ENCODE data around the gene ADAMTS2.

ADAMTS2 gene

DNA sequence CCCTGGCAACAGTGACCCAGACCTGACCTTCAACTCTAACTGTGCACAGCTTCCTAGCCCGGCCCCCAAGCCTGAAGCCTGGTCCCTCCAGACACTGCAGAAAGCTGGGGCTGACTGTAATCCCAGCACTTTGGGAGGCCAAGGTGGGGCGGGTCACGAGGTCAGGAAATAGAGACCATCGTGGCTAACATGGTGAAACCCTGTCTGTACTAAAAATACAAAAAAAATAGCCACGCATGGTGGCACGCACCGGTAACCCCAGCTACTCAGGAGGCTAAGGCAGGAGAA lies 35.9 kb downstream of the ADAMTS2 start:
- no peak for DNase-seq

DNA sequence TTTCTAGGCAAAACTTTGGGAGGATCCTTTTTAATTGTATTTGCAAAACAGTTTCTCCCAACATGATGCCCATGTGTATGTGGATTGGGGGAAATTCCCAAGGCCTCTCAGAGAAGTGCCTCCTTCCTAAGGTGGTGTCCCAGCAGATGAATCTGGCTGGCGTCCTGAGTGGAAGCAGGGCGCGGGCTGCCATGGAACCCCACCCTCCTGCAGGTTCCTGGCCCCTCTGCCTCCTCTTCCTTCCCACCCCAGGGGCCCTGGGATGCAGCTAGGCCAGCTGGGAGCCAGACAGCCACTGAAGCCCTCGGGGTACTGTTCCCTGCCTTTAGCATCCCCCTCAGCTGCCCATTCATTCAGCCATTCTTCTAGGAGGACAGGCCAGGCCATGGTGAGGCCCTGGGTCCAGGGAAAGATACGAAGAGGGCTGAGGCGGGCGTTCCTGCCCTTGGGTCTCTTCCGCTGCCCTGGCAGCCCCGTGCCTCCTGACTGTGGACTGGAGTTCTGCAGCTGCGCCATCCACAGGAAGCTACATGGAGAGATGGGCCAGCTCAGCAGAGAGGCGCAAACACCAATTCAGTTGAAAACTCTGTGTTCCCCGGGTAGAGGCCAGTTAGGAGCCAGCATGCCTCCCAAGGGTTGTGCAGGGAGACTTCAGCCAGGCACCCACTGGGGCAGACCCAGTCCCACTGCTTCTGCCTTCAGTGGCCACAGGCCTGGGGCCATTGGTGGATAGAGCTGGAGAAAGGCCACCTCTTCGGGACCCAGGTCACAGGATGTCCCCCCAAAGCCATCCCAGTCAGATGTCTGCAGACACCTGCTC lies 36.5 kb downstream of the ADAMTS2 start:
- DNase-seq: no peak

DNA sequence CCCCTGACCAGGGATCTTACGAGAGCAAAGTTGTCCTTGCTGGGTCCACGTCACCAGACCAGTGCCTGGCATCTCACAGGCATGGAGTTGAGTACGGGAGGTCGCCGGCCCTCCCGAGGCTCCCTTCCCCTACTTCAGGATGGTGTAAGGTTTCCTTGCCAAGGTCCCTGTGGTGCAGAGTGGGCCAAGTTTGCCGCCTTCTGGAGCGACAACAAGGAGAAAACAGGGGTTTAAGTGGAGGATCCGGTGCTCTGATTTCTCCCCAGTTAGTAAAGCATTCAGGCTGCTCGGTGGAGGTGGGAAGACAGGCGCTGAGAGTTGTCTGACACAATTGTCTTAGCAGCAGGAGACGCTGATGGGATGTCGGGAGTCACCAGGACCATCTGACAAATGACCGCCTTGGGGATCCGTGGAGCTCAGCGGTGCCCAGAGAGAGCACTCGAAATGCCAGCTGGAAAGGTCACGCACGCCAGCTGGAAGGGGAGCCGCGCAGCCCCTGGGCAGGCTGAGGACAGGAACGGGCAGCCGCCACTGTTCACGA lies 37.3 kb downstream of the ADAMTS2 start:
- DNase-seq: peak; percentile 11

DNA sequence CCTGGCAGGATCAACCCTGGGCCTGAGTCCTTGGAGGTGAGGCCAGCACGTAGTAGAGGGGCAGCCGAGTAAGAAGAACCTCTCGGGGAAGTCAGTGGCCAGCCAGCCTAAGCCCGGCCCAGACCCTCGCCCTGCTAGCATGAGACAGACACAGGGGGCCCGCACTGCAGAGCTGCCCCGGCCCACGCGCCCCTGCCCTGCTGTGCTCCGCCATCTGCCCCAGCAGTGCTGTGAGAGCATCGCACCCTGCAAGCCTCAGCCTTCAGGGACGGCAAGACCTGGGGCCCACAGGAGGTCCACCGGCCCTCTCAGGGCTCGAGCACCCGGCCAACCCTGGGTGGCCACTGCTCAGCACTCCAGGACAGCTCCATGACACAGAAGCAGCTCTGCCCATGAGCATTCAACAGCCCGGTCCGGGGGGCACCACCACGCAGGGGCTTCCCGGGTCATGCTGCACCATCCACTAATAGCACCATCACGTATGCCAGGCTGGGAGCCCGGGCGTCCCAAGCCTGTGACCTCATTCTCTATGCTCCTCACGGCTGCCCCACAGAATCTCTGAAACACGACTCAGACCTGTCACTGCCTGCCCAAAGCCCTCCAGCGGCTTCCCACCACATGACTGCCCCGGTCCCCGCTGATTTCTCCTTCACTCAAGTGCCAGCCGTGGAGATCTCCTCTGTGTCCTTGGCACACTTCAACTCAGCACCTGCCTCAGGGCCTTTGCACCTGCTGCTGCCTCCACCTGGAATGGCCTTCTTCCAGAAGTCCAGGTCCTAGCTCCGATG lies 38.1 kb downstream of the ADAMTS2 start:
- DNase-seq: no peak

DNA sequence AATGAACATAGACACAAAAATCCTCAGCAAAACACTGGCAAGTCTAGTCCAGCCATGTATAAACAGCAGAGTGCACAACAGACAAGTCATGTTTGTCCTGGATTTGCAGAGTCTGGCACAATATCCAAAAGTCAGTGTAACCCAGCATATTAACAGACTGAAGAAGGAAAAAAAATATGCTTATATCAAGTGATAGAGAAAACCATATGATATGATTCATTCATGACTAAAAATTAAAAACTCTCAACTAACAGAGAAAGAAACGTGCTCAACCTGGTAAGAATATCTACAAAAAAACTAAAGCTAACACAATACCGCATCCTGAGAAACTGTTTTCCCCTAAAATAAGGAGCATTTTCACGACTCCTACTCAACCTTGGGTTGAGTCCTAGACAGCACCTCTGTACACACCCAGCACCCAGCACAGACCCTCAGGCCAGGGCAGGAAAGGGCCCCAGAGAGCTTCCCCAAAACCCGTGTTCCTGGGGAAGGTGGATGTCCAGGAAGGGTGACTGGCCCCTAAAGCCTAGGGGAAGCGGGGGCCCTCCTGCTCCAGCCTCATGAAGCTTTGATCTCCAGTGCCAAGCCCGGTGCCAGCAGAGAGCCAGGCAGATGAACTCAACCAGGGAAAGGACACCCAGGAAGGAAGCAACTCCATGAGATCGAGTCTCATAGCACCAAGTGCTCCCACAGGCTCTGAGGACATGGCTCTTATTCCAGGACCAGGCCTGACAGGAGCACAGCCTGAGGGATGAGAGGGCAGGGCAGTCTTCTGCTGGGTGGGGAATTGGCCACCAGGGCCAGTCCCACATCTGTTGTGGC lies 38.9 kb downstream of the ADAMTS2 start:
- DNase-seq: no peak

DNA sequence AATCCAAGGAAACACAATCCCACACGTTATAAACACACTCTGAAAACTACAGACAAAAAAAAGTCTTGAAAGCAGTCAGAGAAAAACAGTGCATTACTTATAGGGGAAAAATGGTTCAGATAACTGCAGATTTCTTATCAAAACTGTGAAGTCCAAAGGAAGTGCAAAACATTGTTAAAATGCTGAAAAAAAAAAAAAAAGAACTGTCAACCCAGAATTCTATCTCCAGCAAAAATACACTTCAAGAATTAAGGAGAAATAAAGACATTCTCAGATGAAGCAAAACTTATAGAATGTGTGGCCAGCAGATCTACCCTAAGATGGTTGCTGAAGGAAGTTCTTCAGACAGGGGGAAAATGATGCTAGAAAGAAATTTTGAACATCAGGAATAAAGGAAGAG lies 40.4 kb downstream of the ADAMTS2 start:
- DNase-seq: no peak

DNA sequence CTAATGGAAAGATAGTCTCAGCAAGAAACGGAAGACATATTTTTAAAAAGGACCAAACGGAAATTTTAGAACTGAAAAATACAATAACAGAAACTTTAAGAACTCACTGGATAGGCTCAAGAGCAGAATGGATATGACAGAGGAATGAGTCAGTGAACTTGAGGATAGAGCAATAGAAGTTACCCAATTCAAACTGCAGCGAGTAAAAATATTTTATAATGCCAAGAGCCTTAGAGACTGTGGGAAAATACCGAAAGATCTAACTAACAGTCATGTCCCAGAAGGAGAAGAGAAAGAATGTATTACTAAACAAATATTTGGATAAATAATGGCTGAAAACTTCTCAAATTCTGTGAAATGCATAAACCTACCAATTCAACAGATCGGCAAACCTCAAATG lies 40.8 kb downstream of the ADAMTS2 start:
- no peak for DNase-seq

DNA sequence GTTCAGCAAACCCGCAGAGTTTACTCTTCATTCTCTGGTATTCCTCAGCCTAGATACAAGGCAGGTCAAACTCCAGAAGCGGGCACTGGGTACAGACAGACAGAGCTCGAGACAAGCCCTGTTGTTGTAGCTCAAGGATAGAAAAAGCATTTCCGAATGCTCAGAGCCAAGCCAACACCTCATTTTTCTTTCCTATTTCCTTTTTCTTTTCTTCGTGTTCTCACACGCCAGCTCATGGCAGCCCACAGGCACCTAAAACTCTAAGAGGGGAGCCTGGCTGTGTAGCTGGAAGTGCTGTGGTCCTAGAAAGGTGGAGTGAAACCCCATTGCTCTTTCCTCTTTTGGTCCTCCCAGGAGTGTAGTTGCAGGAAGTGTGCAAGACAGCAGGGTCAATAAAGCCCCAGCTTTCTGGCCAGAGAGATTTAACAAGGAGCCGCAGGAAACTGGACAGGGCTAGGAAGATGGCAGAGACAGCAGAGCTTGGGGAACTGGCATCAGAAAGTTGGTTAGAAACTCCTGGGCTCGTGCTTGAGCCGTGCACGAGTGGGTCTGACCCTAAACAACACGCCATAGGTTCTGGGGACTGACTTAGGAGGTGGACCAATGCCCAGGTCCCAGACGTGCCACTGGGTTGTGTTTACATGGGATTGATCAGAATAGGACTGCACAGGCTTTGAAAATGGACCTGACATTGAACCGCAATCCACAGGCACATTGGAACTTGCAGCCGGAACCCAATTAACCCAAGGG lies 41.6 kb downstream of the ADAMTS2 start:
- no peak for DNase-seq

DNA sequence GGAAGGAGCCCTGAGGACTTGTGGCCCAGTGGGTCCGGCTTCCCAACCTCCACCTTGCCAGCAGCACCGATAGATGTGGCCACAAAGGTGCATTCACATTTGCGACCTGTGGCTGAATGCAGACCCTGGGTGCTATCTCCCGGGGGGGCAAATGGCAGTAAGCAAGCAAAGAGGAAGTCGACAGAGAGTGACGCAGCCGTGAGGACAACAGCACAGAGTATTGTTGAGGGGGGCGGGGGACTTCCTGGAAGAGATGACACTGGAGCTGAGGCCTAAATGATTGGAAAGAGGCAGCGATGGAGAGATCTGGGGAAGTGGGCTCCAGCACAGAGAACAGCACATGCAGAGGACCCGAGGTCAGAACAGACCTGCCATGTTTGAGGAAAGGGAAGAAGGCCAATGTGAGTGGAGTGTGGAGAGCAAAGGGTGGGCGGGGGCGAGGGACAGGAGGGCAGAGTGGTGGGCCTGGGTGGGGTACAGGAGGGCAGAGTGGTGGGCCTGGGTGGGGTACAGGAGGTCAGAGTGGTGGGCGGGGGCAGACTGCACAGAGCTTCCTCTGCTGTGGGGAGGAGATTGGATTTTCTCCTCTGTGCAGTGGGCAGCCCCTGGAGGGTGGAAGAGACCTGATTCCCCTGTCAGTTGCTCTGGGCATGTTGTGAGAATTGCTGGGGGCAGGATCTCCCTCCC lies 42.6 kb downstream of the ADAMTS2 start:
- DNase-seq: no peak

DNA sequence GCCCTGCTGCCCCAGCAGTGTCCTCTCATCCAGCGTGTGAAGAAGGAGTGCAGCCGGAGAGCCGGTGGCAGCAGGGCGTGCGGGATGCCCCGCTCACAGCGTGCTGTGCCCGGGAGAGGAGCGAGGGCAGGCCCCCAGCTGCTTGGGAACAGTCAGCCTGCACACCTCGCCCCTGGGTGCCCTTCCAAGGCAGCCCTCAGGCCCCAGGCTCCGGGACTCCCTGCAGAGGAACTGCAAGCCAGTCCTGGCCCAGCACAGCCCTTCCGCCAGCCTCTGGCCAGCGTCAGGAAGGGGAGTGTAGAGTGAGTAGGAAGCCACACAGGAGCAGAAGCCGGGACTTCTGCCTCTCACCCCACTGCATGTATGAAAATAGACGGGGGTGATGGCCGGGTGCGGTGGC lies 43.5 kb downstream of the ADAMTS2 start:
- DNase-seq: no peak

DNA sequence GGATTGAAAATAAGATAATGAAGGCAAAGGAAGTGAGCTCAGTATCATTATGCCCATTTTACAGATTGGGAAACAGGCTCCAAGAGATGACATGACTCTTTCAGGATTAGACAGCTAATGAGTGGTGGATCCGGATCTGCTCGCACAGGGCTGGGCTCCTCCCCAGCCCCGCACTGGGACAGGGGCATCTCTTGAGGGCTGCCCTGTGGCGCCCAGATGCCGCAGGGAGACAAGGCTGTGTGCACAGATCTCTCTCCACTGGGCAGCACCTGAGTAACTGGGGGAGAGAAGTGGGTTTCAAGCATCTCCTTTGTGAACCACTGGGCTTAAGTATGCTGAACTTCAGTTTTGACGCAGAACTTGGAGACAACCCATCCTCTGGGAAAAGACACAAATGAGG lies 43.9 kb downstream of the ADAMTS2 start:
- no peak for DNase-seq

DNA sequence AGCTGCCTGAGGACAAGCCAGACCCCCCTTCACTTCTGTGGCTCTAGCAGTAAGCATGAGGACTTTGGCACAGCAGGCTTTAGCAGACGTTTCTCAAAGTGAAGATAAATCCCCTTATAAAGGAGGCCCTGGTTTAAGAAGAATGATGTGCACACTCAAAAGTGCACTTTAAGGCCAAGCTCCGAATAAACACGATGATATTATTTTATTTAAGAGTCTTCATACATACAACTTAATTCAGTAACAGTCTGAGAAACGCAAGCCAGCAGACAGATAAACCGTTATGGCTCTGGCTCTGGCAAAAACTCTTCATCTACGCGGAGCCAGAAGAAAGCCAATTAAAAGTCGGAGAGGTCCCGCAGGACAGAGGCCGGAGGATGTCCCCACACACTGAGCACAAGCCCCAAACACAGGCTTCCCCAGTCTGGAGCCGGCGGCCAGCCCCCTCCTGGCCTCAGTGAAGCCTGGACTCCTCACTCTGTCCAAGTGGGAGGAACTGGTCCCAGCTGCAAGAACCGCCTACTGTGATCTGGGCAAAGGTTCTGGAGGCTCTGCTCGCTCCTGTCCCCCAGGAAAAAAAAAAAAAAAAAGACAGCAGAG lies 44.6 kb downstream of the ADAMTS2 start:
- DNase-seq: no peak

DNA sequence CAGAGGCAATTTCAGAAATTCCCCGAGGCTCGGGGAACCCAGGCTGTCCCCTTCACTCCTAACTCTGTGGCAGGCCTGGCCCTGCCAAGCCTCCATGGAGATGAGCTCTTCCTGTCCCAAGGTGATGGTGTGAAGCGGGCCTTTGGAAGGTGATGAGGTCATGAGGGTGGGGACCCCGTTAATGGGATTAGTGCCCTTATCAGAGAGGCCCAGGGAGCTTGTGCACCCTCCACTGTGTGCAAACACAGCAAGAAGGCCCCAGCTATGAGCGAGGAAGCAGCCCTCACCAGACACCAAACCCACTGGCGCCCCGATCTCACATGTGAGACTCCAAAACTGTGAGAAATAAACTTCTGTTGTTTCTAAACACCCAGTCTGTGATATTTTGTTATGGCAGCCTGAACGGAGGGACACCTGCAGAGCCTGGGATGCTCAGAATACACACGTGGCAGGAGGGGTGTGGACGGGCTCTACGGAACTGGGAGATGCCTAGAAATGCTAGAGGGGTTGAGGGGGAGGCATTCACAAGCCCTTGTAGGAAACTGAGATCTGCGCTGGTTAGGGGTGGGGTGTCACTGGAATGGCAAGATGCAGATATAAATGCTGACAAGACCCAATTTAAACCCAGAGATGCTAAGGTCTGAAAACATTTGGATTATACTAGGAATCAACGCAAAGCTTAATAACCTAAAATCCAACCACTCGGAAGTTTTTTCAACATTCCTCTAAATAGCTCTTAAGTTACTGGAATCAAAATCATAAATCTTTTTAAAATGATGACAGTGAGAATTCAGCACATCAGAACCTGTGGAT lies 46.9 kb downstream of the ADAMTS2 start:
- DNase-seq: no peak

DNA sequence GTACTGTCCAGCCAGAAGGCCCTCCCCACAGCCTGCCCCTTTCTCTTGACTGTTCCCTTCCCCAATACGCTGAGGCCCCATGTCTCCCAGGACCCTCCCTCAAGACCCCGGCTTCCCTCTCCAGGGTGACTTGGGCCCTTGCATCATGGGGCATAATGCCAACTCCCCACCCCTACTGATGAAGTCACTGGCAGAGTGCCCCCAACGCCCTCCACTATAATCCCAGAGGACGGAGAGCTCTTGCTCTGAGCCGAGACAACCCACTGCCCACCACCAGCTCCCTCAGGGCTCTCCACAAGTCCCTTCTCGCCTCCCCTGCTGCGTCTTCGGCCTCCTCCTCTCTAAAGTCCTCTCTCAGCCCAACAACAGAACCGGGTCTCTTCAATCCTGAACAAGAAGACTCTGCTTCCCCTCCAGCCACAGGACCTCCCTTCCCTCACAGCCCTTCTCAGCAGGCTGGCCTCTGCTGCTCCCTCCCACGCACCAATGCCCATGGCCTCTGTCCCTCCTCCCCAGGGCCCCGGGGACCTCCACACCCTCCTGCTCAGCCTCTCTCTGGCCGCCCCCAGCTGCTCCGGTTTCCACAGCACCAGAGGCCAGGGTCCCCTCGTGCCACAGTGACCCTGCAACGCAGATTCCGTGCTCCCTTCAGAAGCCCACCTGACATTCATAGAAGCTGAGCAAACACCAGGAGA lies 47.6 kb downstream of the ADAMTS2 start:
- DNase-seq: no peak

DNA sequence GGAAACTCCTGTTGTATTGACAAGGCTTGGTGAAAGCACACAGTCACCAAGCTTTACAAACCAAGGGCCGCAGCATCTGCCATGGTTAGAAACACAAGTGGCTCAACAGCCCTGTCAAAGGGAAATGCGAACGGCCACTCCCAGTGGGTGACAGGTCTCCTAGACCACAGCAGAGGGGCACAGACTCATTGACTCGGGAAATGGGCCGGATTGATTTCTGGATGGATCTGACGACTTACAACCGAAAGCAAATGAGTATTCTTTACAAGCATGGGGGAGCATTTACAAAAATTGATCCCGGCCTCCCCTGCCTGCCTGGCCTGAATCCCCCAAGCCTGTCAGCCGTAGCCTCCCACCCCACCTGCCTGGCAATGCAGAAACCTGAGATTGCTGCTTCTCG lies 48.2 kb downstream of the ADAMTS2 start:
- DNase-seq: peak; percentile 23

DNA sequence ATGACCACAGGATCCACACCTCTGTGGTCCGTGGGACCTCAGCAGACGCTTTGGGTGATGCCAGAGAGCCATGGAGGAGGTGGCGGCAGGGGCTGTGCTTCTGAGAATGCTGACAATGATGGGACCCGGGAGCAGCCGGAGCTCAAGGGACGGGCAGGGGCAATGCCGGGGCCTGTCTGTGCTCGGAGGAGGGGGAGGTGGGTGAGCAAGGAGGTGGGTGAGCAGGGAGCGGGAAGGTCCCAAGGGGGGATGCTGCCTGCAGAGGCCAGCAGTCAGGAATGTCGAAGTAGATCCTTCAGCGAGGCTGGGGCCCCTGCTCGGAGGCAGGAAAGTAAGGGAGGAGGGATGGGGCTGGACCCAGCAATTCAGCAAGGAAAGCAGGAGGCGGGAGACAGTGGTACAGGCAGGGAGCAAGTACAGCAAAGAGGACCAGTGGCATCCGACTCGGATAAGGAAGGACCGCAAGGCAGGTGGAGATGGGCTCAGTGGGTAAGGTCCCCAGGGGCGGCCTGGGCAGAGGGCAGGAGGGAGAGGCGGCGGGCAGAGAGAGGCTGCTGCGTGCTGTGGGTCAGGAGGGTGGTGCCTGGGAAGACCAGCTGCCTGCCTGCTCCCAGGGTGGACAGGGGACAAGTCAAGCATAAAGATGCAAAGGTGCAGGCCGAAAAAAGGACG lies 49.0 kb downstream of the ADAMTS2 start:
- no peak for DNase-seq

DNA sequence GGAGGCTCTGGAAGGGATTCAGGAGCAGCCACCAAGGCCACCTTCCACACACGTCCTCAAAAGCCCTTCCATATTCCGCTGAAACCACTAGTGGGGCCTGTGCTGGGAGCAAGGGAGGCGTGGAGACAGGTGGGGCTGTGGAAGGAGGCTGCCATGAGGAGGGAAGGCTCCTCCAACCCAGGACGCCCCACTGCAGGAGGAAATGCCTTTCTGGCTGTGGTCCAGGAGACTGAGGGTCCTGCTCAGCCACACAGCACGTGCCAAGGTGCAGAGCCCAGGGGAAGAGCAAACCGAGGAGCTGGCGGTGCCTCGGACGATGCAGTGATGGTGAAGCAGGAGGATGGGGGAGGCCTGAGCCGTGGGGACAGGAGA lies 49.5 kb downstream of the ADAMTS2 start:
- peak; percentile 16 for DNase-seq

DNA sequence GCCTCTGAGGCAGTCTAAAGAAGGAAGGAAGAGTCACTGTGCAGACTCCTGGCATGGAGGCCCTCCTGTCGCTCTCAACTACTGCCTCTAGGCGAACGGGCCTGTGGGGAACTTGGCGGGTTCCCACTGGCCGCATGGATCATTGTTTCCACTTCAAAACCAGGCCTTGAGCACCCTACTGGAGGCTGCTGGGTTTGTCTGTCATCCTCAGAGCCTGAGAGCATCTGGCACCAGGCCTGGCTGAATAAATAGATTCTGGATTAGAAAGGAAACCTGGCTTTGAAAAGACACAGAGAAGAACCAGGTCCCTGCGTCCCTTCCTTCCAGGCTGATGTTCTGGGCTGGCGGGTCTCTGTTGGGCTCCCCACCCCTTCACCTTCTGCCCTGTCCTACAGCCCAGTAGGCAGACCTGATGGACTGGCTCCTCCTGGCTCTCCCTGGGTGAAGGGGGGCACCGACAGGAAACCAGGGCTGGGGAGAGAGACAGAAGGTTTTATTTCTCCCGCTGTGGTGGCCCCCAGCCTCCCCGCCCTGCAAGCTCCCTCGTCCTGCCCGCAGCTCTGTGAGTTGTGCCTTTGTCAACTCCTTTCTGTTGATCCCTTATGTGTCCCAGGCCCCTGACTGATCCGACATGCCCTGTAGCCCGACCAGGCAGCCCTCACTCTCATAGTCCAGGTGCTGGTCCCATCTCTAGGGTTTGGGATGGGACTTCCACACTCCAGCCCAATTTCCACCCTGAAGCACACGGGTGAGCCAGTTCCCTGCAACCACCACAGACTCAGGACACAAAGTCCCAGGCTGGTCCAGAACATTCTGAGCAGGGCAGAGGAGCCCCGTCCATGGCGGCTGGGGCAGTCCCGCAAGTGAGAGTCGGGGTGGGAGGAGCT lies 50.1 kb downstream of the ADAMTS2 start:
- DNase-seq: peak; percentile 45

All from DMS79 treated with DMSO at 0.1 percent for 48 hours (cell line).